NCI-H2081 (cell line): ENCODE results near the gene S100A8.
"Not testable (repeated sequence)": the region's sequence is repeated elsewhere in the genome, so short reads cannot be mapped to it uniquely, and the experiment has no call there.

ENCODE experiments used
- DNase-seq, 2 experiments: peaks; one replicate each; lab custom pipeline; 2025; lab: John Stamatoyannopoulos, UW

Gene S100A8

GRCh38 chr1:153347856-153348255, 43.0 kb downstream of the S100A8 start:
- peak in 1 of 2 experiments; percentile 47 for DNase-seq

- not testable (repeated sequence) for DNase-seq
Measured at GRCh38 chr1:153347049-153347448, 43.8 kb downstream of the S100A8 start.

GRCh38 chr1:153346077-153346723, 44.7 kb downstream of the S100A8 start:
- no peak for DNase-seq

- peak in 1 of 2 experiments; percentile 36 for DNase-seq
Measured at GRCh38 chr1:153345187-153346076, 45.4 kb downstream of the S100A8 start.

GRCh38 chr1:153344718-153345025, 46.2 kb downstream of the S100A8 start:
- DNase-seq: no peak

- DNase-seq: no peak
Measured at GRCh38 chr1:153343811-153344717, 46.8 kb downstream of the S100A8 start.

GRCh38 chr1:153343040-153343681, 47.7 kb downstream of the S100A8 start:
- DNase-seq: no peak

GRCh38 chr1:153342178-153342577, 48.7 kb downstream of the S100A8 start:
- DNase-seq: no peak

- no peak for DNase-seq
Measured at GRCh38 chr1:153341431-153341934, 49.4 kb downstream of the S100A8 start.

- DNase-seq: no peak
Measured at GRCh38 chr1:153340356-153340755, 50.5 kb downstream of the S100A8 start.
